DMS 273 treated with DMSO at 0.1 percent for 48 hours (cell line): ENCODE data around the gene LIN28A.
"Not testable (repeated sequence)": the region's sequence is repeated elsewhere in the genome, so short reads cannot be mapped to it uniquely, and the experiment has no call there.

Source experiments
- DNase-seq: peaks from one replicate; lab custom pipeline; 2025; lab: John Stamatoyannopoulos, UW

LIN28A gene, protein sequence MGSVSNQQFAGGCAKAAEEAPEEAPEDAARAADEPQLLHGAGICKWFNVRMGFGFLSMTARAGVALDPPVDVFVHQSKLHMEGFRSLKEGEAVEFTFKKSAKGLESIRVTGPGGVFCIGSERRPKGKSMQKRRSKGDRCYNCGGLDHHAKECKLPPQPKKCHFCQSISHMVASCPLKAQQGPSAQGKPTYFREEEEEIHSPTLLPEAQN

DNA sequence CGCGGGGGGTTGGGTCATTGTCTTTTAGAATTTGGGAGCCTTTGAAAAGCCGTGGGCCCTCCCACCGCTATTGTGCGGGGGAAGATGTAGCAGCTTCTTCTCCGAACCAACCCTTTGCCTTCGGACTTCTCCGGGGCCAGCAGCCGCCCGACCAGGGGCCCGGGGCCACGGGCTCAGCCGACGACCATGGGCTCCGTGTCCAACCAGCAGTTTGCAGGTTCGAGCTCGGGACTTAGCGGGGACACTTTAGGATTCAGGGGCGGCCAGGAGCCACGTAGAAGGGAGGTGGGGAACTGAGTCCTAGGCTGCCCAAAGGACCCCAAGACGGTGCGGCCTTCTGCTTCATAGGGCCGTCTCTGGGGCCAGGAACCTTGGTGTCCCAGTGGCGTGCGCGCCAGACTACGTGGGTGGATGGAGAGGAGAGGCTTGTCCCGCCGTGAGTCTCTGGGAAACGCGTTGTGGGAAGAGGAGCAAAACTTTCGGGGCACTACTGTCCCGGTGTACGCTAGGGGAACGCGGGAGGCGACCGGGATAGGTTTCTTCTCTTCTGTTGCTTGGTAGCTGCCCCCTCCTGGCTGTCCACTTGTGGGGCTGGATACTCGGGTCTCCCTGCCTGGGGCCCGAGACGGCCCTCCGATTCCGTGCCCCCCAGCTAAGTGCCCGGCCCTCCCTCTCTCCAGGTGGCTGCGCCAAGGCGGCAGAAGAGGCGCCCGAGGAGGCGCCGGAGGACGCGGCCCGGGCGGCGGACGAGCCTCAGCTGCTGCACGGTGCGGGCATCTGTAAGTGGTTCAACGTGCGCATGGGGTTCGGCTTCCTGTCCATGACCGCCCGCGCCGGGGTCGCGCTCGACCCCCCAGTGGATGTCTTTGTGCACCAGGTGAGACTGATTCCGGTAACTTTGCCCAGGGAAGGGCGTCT is at the start of gene LIN28A:
Gene LIN28A, plus strand, starts transcription at position 112 of the 918 bp plus-strand sequence. Its CDS starts 75 bp downstream, at position 187.
- DNase-seq, result no peak

DNA sequence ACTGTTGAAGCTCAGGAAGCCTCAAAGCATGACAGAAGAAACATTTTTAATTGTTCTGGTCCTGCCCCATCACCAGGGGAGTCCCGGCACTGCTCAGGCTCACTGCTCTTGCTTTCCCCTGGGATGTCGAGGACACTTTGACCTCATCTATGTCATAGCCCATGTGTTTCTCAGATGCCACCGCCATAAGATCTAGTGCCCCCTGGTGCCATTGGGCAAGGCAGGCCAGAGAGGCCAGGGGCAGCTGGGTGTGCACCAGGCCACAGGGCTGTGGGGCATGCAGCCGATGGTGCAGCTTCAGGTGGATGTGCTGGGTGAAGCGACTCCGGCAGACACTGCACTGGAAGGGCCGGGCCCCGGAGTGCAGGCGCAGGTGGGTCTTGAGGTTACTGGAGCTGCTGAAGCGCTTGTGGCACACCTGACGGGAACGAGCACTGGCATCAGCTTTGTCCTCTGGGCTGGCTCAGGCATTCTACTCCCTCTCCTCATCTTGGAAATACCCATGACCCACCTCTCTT is 49.0 kb upstream of the LIN28A start:
- DNase-seq, result no peak

DNA sequence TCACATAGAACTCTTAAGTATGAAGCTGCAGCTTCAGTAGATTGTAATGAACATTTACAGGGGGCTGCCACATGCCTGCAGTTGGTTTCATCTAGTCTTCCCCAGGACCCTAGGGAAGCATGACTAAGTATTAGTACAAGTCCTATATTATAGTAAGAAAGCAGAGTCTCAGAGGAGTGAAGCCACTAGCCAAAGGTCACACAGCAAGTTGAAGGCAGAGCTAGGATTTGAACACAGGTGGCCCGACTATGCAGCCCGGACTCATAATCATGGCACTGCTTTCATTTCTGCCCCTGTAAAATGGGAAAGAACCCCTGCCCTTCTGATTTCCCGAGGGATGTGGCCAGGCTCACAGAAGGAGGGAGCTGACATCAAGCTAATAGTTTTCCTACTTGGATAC is 48.3 kb upstream of the LIN28A start:
- no peak for DNase-seq

DNA sequence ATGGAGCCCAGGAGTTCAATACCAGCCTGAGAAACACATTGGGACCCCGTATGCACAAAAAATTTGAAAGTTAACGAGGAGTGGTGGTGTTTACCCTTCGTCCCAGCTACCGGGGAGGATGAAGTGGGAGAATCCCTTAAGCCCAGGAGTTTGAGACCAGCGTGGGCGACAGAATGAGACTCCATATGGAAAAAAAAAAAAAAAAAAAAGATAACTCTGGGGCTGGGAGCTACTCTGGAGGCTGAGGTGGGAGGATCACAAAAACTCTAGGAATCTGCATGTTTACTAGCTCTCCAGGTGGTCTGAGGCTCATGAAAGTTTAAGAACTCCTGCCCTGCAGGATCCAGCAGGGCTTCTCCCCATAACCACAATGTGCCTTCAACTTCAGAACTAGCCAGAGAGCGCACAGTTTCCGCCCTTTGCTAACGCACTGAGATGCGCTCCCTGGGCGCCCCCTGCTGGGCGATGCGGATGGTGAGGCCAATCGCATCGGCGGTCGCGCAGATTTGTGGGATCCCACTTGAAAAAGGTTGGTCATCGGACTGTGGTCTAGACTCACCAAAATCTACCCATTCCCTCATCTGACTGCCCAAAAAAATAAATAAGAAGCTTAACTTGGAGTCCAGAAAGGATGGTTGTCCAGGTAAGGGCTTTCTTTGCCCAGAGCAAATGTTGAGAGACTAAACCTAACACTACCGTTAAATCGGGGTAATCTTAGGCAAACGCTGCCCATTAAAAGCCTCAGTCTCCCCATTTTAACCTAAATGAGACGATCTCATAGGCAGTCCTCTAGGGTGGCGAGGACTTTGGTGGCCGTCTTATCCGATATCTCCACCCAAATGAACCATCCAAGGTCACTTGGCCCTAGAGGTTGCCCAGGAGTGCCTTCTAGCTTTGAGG is 46.8 kb upstream of the LIN28A start:
- no peak for DNase-seq

DNA sequence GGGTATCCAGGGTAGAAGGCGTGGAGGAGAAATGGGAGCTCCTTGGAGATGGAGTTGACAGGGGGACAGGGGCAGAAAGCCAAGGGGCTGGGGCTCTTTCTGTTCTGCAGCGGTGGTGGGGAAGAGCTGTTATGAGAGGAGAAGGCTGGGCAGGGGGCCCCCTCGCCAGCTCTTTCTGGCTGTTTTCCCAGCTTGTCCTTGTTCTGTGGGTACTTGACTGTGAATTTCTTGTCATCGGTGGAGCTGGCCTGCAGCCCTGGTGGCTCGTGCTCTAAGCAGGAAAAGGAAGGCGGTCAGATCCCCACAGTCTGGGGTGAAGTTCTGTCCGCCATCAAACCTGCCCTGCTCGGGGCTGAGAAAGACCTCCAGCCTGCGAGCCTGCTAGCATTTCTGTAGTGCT is 45.7 kb upstream of the LIN28A start:
- DNase-seq, result no peak

DNA sequence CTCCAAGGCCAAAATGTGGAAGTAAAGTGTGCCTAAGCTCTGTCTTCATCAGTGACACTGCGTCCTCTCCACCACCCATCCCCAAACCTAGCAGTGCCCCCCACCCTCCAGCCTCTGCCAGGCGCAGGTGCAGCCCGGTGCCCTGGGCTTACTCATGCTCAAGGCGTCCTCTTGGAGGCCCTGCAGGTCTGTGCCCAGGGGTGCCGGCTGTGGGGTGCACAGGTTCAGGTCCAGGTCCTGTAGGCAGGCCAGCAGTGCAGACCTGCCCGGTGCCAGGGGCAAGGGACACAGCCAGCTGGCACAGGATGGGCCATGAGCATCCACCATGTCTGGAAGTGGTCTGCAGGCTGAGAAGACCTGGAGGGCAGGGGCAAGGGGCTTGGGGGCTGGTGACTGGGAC is 43.2 kb upstream of the LIN28A start:
- no peak for DNase-seq

DNA sequence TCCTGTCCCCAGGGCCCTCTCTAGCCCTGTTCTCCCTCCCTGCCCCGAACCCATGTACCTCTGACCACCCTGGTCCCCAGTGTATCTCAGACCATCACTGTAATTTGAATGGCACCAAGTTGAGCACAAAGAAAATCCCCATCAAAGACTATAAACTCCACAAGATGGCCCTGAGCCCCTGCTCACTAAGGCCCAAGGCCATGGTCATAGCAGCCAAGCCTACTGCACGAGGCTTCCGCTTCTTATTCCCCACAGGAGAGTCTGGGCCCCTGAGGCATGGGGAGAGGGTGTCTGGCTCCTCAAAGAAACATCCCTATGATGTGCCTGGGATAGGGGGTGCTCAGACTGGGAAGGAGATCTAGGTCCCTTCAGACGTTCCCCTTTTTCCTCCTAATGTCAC is 42.6 kb upstream of the LIN28A start:
- DNase-seq, result no peak

DNA sequence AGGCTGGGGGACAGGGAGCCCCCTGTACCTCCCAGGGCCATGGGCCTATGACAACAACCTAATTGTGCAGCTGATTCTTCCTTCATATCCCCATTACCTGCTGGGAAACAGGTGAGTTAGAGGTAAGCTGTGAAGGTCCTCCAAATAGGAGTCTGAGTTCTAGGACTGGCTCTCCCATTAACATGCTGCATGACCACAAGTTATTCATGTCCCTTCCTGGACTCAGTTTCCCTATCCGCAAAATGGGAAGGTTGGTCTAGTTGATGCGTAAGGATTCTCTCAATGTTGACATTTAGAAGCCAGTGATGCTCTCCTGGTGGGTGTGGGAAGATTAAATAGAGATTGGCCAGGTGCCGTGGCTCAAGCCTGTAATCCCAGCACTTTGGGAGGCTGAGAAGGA is 42.1 kb upstream of the LIN28A start:
- no peak for DNase-seq

DNA sequence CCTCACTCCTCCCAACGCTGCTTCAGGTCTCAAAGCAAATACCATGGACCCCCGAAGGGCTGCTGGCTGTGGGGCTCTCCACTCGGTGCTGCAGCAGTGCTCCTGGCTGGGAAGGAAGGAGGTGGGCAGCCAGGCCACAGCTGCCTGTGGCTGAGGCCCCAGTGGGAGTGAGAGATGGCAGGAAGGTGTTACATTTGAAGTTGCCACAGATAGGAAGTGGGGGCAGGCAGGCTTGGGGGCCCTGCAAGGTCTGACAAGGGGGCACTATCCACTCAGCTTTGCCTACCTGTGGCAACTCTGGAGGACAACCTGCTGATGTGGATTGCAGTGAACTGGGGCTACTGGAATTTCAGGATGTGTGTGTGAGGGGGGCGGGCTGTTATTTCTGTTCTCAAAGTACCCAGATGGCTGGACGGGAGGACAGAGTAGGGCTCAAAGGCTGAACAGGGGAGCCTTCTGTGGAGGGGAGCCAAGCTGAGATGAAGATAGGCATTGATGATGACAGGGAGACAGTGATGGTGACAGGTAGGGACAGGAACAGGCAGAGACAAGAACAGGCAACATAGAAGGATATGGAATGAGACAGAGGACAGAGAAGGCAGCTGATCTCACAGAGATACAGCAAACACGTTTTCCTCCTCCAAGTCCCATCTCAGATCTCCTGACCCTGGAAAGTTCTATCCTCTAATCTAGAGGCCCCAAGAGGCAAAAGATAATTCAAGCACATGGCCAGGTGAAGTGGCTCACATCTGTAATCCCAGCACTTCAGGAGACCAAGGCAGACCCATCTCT is 39.8 kb upstream of the LIN28A start:
- DNase-seq, result no peak

DNA sequence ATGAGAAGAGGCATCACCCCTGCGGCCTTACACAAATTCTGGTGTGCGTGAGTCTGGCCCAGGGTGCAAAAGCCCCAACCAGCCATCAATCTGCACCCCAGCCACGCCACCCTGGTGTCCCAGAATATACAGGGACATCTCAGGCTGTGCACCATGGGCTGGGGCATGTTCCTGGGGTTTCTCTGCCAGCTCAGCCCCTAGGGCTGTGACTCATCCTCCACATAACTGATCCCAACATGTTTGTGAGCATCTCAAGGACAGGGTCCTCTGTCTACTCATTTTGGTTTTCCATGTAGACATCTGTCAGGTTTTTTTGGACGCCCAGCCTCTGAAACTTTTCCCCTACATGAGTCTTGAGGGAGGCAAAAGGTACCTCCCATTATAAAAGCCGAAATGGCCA is 38.6 kb upstream of the LIN28A start:
- no peak for DNase-seq

DNA sequence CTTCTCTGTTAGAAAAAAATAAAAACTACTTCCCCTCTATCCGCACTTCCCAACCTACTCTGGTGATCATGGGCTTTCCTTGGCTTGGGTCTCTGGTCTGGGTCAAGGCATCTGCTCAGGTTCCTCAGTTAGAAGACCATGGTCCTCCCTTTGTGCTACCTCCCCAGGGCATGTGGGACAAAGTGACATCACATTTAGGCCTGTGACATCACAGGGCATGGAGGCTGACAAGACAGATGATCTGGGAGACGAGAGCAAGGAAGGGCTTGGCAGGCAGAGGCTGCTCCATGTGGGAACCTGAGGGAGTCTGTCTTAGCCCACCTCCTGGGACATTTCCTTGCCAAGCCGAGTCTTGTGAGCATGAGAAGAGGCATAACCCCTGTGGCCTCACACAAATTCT is 38.0 kb upstream of the LIN28A start, which contains the start of gene ZNF683:
Gene ZNF683, minus strand, starts transcription at position 140 of the 400 bp plus-strand sequence. CDS start 4,179 bp downstream, outside the sequence.
- not testable (repeated sequence) for DNase-seq

DNA sequence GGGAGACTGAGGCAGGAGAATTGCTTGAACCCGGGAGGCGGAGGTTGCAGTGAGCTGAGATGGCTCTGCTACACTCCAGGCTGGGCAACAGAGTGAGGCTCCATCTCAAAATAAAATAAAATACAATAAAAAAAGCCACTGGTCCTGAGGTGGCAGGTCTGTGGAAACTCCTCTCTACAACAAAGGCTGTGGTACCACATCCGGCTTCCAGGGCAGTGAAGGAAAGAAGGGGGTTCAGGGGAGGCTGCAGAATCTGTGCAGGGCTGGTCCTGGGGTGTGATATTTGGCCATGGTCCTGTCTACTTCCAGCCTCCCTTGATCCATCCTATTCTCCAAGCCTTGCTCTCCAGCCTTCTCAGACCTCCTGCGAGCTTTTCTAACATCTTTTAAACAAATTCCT is 37.3 kb upstream of the LIN28A start:
- no peak for DNase-seq

DNA sequence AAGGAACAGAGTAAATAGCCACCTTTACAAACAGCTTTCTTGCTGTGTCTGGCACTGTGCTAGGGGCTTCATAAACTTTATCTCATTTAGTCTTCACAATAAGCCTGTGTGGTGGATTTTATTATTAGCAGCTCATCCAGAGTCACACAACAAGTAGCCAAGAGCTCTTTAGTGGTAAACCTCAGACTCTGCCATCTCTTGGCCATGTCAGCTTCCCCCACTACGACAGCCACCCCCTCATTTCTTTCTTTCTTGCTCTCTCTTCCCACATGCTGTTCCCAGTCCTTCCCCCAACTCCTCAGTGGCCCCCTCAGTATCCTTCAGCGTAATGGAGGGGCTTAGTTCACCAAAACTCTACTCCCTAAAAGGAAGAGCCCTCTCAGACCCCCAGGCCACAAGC is 36.8 kb upstream of the LIN28A start:
- DNase-seq, result no peak

DNA sequence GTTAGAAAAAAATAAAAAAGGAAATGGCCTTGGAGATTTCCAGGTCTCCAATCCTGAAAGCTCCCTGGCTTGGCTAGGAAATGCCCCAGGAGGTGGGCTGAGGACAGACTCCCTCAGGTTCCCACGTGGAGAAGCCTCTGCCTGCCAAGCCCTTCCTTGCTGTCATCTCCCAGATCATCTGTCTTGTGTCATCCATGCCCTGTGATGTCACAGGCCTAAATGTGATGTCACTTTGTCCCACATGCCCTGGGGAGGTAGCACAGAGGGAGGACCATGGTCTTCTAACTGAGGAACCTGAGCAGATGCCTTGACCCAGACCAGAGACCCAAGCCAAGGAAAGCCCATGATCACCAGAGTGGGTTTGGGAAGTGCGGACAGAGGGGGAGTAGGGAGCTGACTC is 36.3 kb upstream of the LIN28A start:
- DNase-seq, result not testable (repeated sequence)

DNA sequence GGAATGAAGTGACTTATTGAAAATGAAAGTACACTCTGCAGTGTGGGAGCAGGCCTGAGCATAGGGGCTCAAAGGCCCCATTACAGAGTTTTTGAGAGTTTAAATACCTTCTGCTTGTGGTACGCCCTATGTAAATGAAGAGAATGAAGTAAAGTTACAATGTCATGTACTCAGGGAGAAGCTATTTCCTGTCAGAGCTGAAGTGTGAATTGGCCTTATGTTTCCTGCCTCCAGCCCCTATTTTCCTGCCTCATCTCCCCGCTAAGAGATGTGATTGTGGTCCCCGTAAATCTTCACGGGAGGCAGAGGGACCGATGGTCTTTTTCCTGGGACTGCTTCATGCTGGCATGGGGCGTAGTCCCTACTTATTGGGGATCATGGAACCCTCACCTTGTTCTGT is 35.5 kb upstream of the LIN28A start:
- DNase-seq, result no peak

DNA sequence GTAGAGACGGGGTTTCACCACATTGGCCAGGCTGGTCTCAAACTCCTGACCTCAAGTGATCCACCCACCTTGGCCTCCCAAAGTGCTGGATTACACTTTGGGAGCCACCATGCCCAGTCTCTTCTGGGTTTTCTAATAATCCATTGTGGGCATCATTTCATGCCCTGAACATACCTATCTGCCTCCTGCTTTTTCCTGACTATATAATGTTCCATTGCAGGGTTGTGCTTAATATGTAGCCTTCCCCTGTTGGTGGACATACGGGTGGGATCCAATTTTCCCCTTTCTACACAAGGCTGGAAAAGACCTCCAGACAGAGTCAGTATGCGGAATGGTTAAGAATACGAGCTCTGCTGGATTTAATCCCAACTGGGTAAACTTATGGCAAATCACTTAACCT is 34.6 kb upstream of the LIN28A start:
- DNase-seq, result no peak

DNA sequence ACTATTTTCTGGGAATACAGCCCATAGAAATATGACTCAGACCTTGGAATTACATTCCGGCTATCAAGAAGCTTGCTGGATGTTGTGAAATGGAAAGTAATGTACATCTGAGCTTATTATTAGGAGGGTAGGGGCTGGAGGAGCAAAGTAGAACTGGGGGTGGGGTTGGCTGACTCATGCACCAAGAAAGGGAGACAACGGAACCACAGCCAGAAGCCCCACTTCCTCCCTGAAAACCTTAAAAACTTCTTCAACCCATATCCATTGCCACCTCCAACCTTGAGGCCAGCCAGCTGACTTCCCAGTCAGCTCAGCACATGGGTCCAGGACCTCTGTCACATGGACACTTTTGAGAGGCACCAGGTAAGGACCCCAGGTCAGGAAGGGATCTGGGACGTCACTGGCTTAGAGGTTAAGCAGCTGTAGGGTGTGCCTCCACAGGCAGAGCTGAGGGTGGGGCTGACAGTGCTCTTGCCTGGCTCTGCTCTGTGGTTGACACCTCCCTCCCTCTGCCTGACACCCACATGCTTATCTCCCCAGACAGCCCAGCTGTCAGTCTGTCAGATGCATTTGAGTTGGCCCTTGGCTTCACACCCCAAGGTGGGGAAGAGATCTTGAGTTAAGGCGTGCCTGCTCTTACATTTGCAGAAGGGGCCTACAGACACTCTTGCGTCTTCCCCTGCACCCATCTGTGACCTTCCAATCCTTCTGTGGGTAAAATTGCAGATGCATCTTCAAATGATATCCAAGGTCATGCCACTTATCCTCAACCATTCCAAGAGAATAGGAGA is 32.3 kb upstream of the LIN28A start:
- no peak for DNase-seq

DNA sequence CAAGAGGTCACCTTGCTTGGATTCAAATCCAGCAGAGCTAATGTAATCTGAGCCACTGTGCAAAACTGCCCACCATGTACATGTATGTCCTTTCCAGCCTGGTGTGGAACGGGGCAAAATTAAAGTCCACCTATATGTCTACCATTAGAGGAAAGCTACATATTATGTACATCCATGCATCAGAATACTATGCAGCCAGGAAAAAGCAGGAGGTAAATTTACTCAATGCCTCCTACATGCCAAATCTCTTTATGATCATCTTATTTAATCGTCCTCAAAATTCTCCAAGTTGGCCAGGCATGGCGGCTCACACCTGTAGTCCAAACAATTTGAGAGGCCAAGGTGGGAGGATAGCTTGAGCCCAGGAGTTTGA is 31.8 kb upstream of the LIN28A start:
- DNase-seq, result no peak

DNA sequence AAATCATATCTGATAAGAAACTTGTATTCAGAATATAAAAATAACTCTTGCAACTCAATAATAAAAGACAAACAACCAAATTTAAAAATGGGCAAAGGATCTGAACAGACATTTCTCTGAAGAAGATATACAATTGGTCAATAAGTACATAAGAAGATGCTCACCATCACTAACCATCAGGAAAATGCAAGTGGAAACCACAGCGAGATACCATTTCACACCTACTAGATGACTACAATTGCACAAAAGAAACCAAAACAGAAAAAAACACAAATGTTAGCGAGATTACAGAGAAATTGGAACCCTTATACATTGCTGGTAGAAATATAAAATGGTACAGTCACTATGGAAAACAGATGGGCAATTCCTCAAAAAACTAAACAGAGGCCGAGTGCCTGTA is 26.5 kb upstream of the LIN28A start:
- no peak for DNase-seq

DNA sequence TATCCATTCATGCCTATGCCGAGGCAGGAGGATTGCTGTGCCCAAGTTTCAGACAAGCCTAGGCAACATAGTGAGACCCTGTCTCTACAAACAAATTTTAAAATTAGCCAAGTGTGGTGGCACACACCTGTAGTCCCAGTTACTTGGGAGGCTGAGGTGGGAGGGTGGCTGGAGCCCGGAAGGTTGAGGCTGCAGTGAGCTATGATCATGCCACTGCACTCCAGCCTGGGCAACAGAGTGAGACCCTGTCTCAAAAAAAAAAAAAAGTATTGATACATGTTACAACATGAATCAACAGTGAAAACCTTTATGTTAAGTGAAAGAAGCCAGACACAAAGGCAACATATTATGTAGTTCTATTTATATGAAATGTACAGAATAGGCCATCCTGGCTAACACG is 25.6 kb upstream of the LIN28A start:
- DNase-seq, result not testable (repeated sequence)

DNA sequence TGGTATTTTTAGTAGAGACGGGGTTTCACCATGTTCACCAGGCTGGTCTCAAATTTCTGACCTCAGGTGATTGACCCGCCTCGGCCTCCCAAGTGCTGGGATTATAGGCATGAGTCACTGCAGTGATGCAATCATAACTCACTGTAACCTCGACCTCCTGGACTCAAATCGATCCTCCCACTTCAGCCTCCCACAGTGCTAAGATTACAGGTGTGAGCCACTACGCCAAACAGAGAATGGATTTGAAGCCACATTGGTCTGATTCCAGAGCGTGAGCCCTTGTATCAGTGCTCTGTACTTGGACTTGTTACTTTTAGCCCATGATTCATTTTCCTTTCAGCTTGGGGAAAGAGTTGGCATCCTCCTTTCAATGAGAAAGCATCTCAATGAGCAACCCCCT is 23.2 kb upstream of the LIN28A start:
- no peak for DNase-seq
